Stomach (tissue), 9 donors: Measurements from ENCODE around the gene DGCR2. TPM values are rescaled to one million over a fixed set of nuclear protein-coding genes. Genes with fewer than 3 reads are reported as not detected.

Experiments
- DNase-seq, 2 donors: peaks; one replicate each; pipeline versions ENCODE4 v3.0.0 to v3.0.0-alpha.2; 2013 to 2019
- H3K27ac ChIP-seq, 5 donors: fragments of 200-600 bp in 4 of 5; sonication (generic) in 4 of 5; one replicate each; pipeline ENCODE4 v1.5.1; 2013 to 2019; ENCODE audit warnings: mild to moderate bottlenecking in 1 of 5, moderate library complexity in 1 of 5
- H3K27me3 ChIP-seq, 3 donors: fragments of 200-600 bp; sonication (generic); one replicate each; pipeline ENCODE4 v1.5.1; 2017 to 2019; ENCODE audit warnings: mixed run types in 1 of 3
- H3K36me3 ChIP-seq, 4 donors: fragments of 200-600 bp; sonication (generic); 1 replicate in 3 of 4; 2 replicates in 1 of 4; pipeline ENCODE4 v1.5.1; 2016 to 2019
- H3K4me1 ChIP-seq, 4 donors: fragments of 200-600 bp; sonication (generic); one replicate each; pipeline ENCODE4 v1.5.1; 2016 to 2019
- H3K4me3 ChIP-seq, 4 donors: fragments of 200-600 bp; sonication (generic) in 3 of 4; one replicate each; pipeline ENCODE4 v1.5.1; 2016 to 2019; ENCODE audit warnings: mild to moderate bottlenecking in 1 of 4
- H3K9me3 ChIP-seq, 4 donors: fragments of 200-600 bp; sonication (generic); one replicate each; pipeline ENCODE4 v1.5.1; 2016 to 2019
- EP300 ChIP-seq: sonication (generic); formaldehyde crosslinking; IDR thresholded peaks from one replicate; pipeline ENCODE4 v1.6.1; 2017; ENCODE audit warnings: antibody characterized with exemption
- POLR2A ChIP-seq, 4 donors: fragments of 450-650 bp; IDR thresholded peaks; one replicate each; pipeline ENCODE4 v1.6.1; 2016; ENCODE audit warnings: antibody characterized with exemption in 4 of 4, control low read depth in 2 of 4, mild to moderate bottlenecking in 1 of 4, moderate library complexity in 1 of 4
- POLR2AphosphoS5 ChIP-seq, 3 donors: sonication (generic); formaldehyde crosslinking; IDR thresholded peaks; one replicate each; pipeline ENCODE4 v1.6.1; 2016; ENCODE audit warnings: antibody characterized with exemption in 3 of 3
- WGBS, 5 donors: extraction: QIAGEN DNeasy Blood & Tissue Kit in 3 of 5; methylation state at CpG; one replicate each; pipeline versions ENCODE4 v1.1.5 to v1.1.7; 2013 to 2018; 5-methylcytosine and 5-hydroxymethylcytosine counted together
- intact Hi-C: fragments of 100-400 bp; cut with DNase I; formaldehyde crosslinking; loops from one replicate; pipeline ENCODE4 v1.15.1; 2023; ENCODE audit warnings: low total_unique reads
- polyA plus RNA-seq, 3 donors: library from polyadenylated mRNA; stranded (reverse); fragments of 200-250 nt; gene quantifications; one replicate each; pipeline ENCODE4 v1.2.3, GENCODE V29; 2013
- total RNA-seq, 5 donors: library from RNA; depleted of rRNA; stranded (reverse); fragments of >200 nt; gene quantifications; one replicate each; pipeline versions ENCODE4 v1.1.0 to v1.2.3, GENCODE V29; 2014 to 2016
- TF ChIP-seq, protein P1 (sequence below), 7 experiments: fragments of 450-650 bp in 4 of 7; fragments of 200-600 bp in 3 of 7; sonication (generic) in 3 of 7; IDR thresholded peaks; one replicate each; pipeline ENCODE4 v1.5.1; 2016 to 2019; ENCODE audit warnings: antibody characterized with exemption in 7 of 7, control low read depth in 2 of 7, mild to moderate bottlenecking in 1 of 7
- donor health status: healthy with polysubstance abuse.
- donor health status: Bipolar disorder and iron deficiency.
- donor health status: healthy.

The DGCR2 gene
- total and polyA plus RNA-seq, 8 donors, result 5.0 to 75.3 (median 35.6) TPM

DNA sequence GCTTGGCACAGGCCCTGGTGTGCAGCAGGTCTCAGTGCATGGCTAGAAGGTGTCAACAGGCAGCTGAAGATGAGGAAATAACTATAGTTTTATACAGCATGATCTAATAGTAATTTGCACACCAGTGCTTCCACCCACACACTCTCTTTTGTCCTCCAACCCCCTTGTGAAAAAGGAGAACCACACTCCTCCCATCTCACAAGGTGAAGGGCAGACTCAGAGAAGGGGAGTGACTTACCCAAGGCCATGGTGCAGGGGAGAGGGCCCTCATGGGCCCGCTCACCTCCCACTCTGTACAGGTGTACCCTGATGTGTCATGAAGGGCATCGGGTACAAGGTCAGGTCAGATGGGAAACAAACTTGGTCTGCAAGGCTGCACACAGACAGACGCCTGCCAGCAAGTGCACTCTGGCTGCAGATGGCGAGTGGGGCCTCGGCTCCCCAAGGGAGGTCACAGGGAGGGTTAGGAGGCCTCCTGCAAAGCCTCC is 53.4 kb downstream of the DGCR2 start:
- DNase-seq, result no peak
- intact Hi-C loops, result no loop called here
- Histone ChIP-seq H3K36me3 (peaks cover 46 to 82% (median 77%) of the 10 kb centered on the region in 4 donors), H3K27ac (no peak overlapping the region), H3K9me3 (no peaks in the 10 kb centered on the region), H3K27me3 (no peaks in the 10 kb centered on the region), H3K4me3 (no peak overlapping the region), H3K4me1 (peaks cover 0 to 12% (median 5%) of the 10 kb centered on the region in 4 donors)
- 76 to 92% (median 89%) methylated on average over 3 to 5 of the region's 5 CpGs for WGBS, 5 donors
- TF ChIP-seq POLR2A (IDR thresholded peaks at IDR 0.05), result no peak
- no peak for TF ChIP-seq POLR2AphosphoS5 (IDR thresholded peaks at IDR 0.05)
- TF ChIP-seq EP300, result no peak
- TF ChIP-seq, protein P1, sequence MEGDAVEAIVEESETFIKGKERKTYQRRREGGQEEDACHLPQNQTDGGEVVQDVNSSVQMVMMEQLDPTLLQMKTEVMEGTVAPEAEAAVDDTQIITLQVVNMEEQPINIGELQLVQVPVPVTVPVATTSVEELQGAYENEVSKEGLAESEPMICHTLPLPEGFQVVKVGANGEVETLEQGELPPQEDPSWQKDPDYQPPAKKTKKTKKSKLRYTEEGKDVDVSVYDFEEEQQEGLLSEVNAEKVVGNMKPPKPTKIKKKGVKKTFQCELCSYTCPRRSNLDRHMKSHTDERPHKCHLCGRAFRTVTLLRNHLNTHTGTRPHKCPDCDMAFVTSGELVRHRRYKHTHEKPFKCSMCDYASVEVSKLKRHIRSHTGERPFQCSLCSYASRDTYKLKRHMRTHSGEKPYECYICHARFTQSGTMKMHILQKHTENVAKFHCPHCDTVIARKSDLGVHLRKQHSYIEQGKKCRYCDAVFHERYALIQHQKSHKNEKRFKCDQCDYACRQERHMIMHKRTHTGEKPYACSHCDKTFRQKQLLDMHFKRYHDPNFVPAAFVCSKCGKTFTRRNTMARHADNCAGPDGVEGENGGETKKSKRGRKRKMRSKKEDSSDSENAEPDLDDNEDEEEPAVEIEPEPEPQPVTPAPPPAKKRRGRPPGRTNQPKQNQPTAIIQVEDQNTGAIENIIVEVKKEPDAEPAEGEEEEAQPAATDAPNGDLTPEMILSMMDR (IDR thresholded peaks at IDR 0.05), result no peak

DNA sequence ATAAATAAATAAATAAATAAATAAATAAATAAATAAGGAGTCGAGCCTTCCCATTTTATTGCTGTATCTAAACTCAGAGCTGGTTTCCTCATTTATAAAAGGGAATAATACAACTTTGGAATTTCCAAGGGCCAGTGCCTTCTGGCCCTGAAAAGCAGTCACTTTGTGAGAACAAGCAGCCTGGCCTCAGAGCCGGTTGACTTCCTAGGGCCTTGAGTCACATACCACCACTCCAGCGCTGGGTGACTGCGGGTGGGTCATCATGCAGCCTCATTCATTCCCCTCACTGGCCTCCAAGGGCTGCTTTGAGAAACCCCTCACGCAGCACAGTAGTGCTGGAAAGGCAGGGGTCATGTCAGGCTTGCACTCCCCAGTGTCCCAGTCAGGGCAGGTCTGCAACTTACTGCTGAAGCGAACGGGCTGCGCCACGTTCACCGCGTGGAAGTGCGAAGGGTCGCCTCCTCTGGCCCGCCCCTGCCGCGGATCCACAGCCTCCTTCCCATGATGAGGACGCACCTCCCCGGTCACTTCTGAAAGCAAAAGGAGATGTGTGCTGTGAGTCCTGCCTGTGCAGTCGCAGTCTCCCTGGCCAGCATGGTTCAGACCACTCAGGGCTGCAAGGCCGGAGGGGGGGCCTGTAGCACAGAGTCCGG is 54.4 kb downstream of the DGCR2 start:
- H3K27ac ChIP-seq, result no peak overlapping the region
- no peaks in the 10 kb centered on the region for H3K27me3 ChIP-seq
- intact Hi-C loops, result no loop called here
- no peak for DNase-seq
- TF ChIP-seq, protein P1 (IDR thresholded peaks at IDR 0.05), result no peak
- TF ChIP-seq POLR2A (IDR thresholded peaks at IDR 0.05) (no peak), EP300 (no peak), POLR2AphosphoS5 (IDR thresholded peaks at IDR 0.05) (no peak)
- peaks cover 48 to 92% (median 87%) of the 10 kb centered on the region in 4 donors for H3K36me3 ChIP-seq
- H3K4me1 ChIP-seq, result peaks cover 0 to 12% (median 7%) of the 10 kb centered on the region in 4 donors
- no peaks in the 10 kb centered on the region for H3K9me3 ChIP-seq
- H3K4me3 ChIP-seq, result no peak overlapping the region
- 89 to 96% (median 94%) methylated on average over 21 of the region's 21 CpGs for WGBS, 5 donors

DNA sequence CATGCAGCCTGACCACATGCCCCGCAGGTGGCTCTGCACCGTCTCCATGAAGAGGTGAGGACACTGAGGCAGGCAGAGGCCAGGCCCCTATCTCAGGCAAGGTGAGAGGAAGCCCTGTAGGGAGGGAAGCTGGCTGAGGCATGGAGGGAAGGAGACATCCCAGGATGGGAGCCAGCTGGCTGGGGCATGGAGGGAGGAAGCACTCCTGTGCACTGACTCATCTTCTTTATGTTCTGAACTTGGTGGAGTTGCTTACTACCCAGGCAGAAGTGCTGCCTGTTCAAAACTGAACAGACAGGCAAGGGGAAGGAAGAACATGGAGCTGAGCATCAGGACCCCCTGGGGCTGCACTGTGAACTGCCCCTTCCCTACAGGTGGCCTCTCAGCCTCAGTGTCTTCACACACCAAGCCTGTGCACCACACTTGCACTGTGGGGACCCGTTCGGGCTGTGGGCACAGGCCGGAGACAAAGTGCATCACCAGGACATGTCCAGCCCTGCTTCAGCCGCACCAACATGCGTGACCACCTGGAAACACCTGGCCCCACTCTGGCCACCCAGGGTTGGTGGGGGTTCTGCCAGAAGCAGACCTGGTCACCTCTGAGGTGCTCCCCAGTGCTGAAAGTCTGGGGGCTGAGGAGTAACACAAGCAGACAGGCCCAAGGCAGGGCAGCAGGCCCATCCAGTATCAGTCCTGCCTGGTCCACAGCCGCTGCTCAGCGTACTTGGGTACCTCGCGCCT is 55.5 kb downstream of the DGCR2 start:
- intact Hi-C loops, result no loop called here
- H3K36me3 ChIP-seq, result peaks cover 54 to 100% (median 96%) of the 10 kb centered on the region in 4 donors
- TF ChIP-seq EP300 (no peak), POLR2AphosphoS5 (IDR thresholded peaks at IDR 0.05) (no peak), POLR2A (IDR thresholded peaks at IDR 0.05) (no peak)
- TF ChIP-seq, protein P1 (IDR thresholded peaks at IDR 0.05), result no peak
- no peak overlapping the region for H3K27ac ChIP-seq
- peaks cover 0 to 16% (median 15%) of the 10 kb centered on the region in 4 donors for H3K4me1 ChIP-seq
- DNase-seq, result no peak
- H3K27me3 ChIP-seq, result no peaks in the 10 kb centered on the region
- 93 to 98% (median 96%) methylated on average over 11 of the region's 11 CpGs for whole genome bisulfite sequencing, 5 donors
- H3K4me3 ChIP-seq, result no peak overlapping the region
- no peaks in the 10 kb centered on the region for H3K9me3 ChIP-seq

DNA sequence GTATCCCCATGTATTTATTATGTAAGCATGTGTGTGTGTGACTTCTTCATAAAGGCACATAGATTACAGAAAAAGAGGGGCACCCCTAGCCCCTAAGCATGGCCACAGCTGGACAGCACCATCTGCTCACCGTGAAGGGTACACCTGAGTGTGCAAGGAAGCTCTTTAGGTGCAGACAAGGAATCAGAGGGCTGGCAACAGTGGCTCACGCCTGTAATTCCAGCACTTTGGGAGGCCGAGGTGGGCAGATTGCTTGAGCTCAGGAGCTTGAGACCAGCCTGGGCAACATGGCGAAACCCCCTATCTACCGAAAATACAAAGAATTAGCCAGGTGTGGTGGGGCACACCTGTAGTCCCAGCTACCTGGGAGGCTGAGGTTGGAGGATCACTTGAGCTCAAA is 56.3 kb downstream of the DGCR2 start:
- intact Hi-C loops, result no loop called here
- TF ChIP-seq POLR2AphosphoS5 (IDR thresholded peaks at IDR 0.05) (no peak), EP300 (no peak), POLR2A (IDR thresholded peaks at IDR 0.05) (no peak)
- TF ChIP-seq, protein P1 (IDR thresholded peaks at IDR 0.05), result no peak
- no peak for DNase-seq
- no peaks in the 10 kb centered on the region for H3K27me3 ChIP-seq
- H3K9me3 ChIP-seq, result no peaks in the 10 kb centered on the region
- WGBS, 5 donors, result 89 to 99% (median 95%) methylated on average over 5 of the region's 5 CpGs
- no peak overlapping the region for H3K4me3 ChIP-seq
- H3K4me1 ChIP-seq, result peaks cover 0 to 20% (median 15%) of the 10 kb centered on the region in 4 donors
- peaks cover 58 to 100% (median 99%) of the 10 kb centered on the region in 4 donors for H3K36me3 ChIP-seq
- no peak overlapping the region for H3K27ac ChIP-seq
